HEK293T (cell line): Measurements from ENCODE around the gene CST3.

Experiments
- ARNT ChIP-seq: fragments of 450-650 bp; IDR thresholded peaks from 2 replicates; pipeline ENCODE4 v1.6.1; 2017; ENCODE audit warnings: mild to moderate bottlenecking
- CTBP1 ChIP-seq: fragments of 450-650 bp; IDR thresholded peaks from 2 replicates; pipeline ENCODE4 v1.6.1; 2016; ENCODE audit warnings: borderline replicate concordance
- ELF4 ChIP-seq: fragments of 450-650 bp; IDR thresholded peaks from 2 replicates; pipeline ENCODE4 v1.6.1; 2017; ENCODE audit warnings: antibody characterized with exemption
- FOXA1 ChIP-seq: fragments of 450-650 bp; IDR thresholded peaks from 2 replicates; pipeline ENCODE4 v1.6.1; 2016; ENCODE audit warnings: mild to moderate bottlenecking
- FOXK2 ChIP-seq: fragments of 450-650 bp; IDR thresholded peaks from 2 replicates; pipeline ENCODE4 v1.6.1; 2016; ENCODE audit warnings: mild to moderate bottlenecking
- FOXM1 ChIP-seq: fragments of 450-650 bp; IDR thresholded peaks from 2 replicates; pipeline ENCODE4 v1.6.1; 2017; ENCODE audit warnings: mild to moderate bottlenecking, borderline replicate concordance
- HDGF ChIP-seq: fragments of 450-650 bp; IDR thresholded peaks from 2 replicates; pipeline ENCODE4 v1.6.1; 2017; ENCODE audit warnings: antibody characterized with exemption, borderline replicate concordance
- L3MBTL2 ChIP-seq: fragments of 450-650 bp; conservative IDR thresholded peaks from 2 replicates; pipeline ENCODE4 v1.6.1; 2016; ENCODE audit warnings: mild to moderate bottlenecking
- LEF1 ChIP-seq: fragments of 450-650 bp; IDR thresholded peaks from 2 replicates; pipeline ENCODE4 v1.6.1; 2017; ENCODE audit warnings: mild to moderate bottlenecking, borderline replicate concordance
- SP1 ChIP-seq: fragments of 450-650 bp; IDR thresholded peaks from 2 replicates; pipeline ENCODE4 v1.6.1; 2017
- SUZ12 ChIP-seq: fragments of 450-650 bp; IDR thresholded peaks from 2 replicates; pipeline ENCODE4 v1.6.1; 2016; ENCODE audit warnings: mild to moderate bottlenecking
- TARDBP ChIP-seq: fragments of 450-650 bp; IDR thresholded peaks from 2 replicates; pipeline ENCODE4 v1.6.1; 2016
- ZNF384 ChIP-seq: fragments of 450-650 bp; IDR thresholded peaks from 2 replicates; pipeline ENCODE4 v1.6.1; 2016
- TF ChIP-seq, protein P1 (sequence below): fragments of 450-650 bp; IDR thresholded peaks from 2 replicates; pipeline ENCODE4 v1.6.1; 2016

DNA sequence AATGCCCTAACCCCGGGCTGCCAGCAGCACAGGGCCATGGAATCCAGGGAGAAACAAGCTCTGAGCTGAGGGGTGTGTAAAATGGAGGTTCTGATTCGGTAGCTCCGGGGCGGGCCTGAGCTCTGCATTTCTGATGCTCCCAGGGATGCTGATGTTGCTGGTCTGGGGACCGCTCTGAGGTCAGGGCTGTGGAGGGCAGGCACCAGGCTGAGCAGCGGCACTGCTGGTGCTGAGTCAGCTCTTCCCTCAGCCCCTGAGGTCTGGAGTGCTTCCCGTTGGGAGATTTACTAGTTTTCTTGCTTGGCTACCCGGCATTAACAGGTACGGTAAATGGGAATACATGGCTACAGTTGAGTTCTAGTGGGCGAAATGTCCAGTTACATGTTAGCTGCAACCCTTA, 18.6 kb upstream of the CST3 start:
- TF ChIP-seq SUZ12 (no peak), SP1 (no peak), HDGF (no peak), TARDBP (no peak), FOXK2 (no peak), FOXA1 (no peak), FOXM1 (no peak), CTBP1 (no peak), L3MBTL2 (no peak), LEF1 (no peak), ELF4 (no peak), ARNT (no peak), ZNF384 (no peak)
- TF ChIP-seq, protein P1, sequence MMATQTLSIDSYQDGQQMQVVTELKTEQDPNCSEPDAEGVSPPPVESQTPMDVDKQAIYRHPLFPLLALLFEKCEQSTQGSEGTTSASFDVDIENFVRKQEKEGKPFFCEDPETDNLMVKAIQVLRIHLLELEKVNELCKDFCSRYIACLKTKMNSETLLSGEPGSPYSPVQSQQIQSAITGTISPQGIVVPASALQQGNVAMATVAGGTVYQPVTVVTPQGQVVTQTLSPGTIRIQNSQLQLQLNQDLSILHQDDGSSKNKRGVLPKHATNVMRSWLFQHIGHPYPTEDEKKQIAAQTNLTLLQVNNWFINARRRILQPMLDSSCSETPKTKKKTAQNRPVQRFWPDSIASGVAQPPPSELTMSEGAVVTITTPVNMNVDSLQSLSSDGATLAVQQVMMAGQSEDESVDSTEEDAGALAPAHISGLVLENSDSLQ = no peak
